ENCODE measurements around the gene HADH.
"Not testable (repeated sequence)": the region's sequence is repeated elsewhere in the genome, so short reads cannot be mapped to it uniquely, and the experiment has no call there.

Gene HADH

GRCh38 chr4:107989537-107990386, at the start of gene HADH:
TSS of gene HADH (plus strand) at chr4:107989889. CDS start at chr4:107989933, 44 bp downstream.
- DNase-seq = peak; percentile 84 to 91

GRCh38 chr4:107945809-107946208, 43.9 kb upstream of the HADH start:
- DNase-seq = no peak

GRCh38 chr4:107950746-107951540, 38.7 kb upstream of the HADH start:
- DNase-seq = no peak

- DNase-seq = no peak
These were observed 38.1 kb upstream of the HADH start for GRCh38 chr4:107951551-107951950.

GRCh38 chr4:107956011-107956410, 33.7 kb upstream of the HADH start:
- DNase-seq = no peak

- DNase-seq = no peak
These were observed 22.8 kb upstream of the HADH start for GRCh38 chr4:107966903-107967302.

GRCh38 chr4:107967519-107967918, 22.2 kb upstream of the HADH start:
- DNase-seq = not testable (repeated sequence)

- not testable (repeated sequence) for DNase-seq
These were observed 21.8 kb upstream of the HADH start for GRCh38 chr4:107967921-107968320.

GRCh38 chr4:107970063-107970798, 19.5 kb upstream of the HADH start:
- DNase-seq = no peak

GRCh38 chr4:107972605-107973004, 17.1 kb upstream of the HADH start:
- DNase-seq = no peak

GRCh38 chr4:107974523-107974922, 15.2 kb upstream of the HADH start:
- DNase-seq = no peak

- no peak for DNase-seq
These were observed 12.2 kb upstream of the HADH start for GRCh38 chr4:107977482-107977881.

GRCh38 chr4:107977966-107978705, 11.6 kb upstream of the HADH start:
- DNase-seq = no peak

GRCh38 chr4:107978716-107979451, 10.8 kb upstream of the HADH start:
- no peak for DNase-seq

- DNase-seq = no peak
These were observed 1.6 kb upstream of the HADH start for GRCh38 chr4:107987916-107988762.

- peak in 1 of 2 experiments; percentile 7 for DNase-seq
These were observed 990 bp upstream of the HADH start for GRCh38 chr4:107988763-107989035.

GRCh38 chr4:107989162-107989536, 540 bp upstream of the HADH start:
- peak in 1 of 2 experiments; percentile 10 for DNase-seq

GRCh38 chr4:107991945-107992630, 2.4 kb downstream of the HADH start:
- DNase-seq = peak; percentile 30 to 32

- DNase-seq = peak; percentile 6 to 18
These were observed 4.3 kb downstream of the HADH start for GRCh38 chr4:107993969-107994368.

GRCh38 chr4:107994894-107995293, 5.2 kb downstream of the HADH start:
- DNase-seq = no peak
